ENCODE measurements around the gene RBL2. TPM values are rescaled to one million over a fixed set of nuclear protein-coding genes. Genes with fewer than 3 reads are reported as not detected.
"Not testable (repeated sequence)": the region's sequence is repeated elsewhere in the genome, so short reads cannot be mapped to it uniquely, and the experiment has no call there.

The RBL2 gene
- polyA plus RNA-seq, 1 donor (not counting 4 experiments of a cell fraction or from before 2014, with no cell fraction given), result 44.6 TPM

DNA sequence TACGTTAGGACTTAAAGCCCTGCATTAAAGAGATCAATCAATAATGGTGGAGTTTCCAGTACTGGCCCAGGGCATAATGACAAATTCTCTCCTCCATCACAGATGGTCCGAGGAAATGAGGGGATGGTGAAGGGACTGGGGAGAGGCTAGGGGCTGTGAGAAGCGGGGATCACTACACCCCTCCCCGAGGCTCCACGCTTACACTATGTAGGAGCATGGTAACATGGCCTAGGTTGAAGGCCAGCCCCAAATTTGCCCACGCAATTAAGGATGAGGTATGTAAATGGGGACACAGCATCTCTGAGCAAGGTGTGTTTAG, 76.8 kb downstream of the RBL2 start:
- Histone ChIP-seq H3K4me3 (ENCODE audit: control insufficient read depth in 2 of 3, extremely low read depth in 1 of 3, insufficient read depth in 2 of 3, low read depth in 1 of 3, low read length in 3 of 3) (no peak overlapping the region), H3K4me2 (ENCODE audit: control insufficient read depth, extremely low read depth, insufficient read depth, low read depth, low read length) (no peak overlapping the region), H3K27me3 (ENCODE audit: control insufficient read depth, extremely low read depth, insufficient read depth, low read length) (no peaks in the 10 kb centered on the region), H3K4me1 (ENCODE audit: control insufficient read depth, extremely low read depth, insufficient read depth, low read length) (no peaks in the 10 kb centered on the region), H2AFZ (ENCODE audit: control insufficient read depth, low read length) (no peak overlapping the region), H3K36me3 (ENCODE audit: control insufficient read depth in 2 of 2, extremely low read depth in 1 of 2, insufficient read depth in 2 of 2, low read length in 2 of 2) (no peaks in the 10 kb centered on the region), H3K9me1 (ENCODE audit: control insufficient read depth, extremely low read depth, insufficient read depth, low read length) (no peaks in the 10 kb centered on the region), H3K79me2 (ENCODE audit: control insufficient read depth, insufficient read depth, low read length) (no peaks in the 10 kb centered on the region), H3K27ac (ENCODE audit: control insufficient read depth, insufficient read depth, low read length) (no peak overlapping the region), H3K9ac (ENCODE audit: control insufficient read depth, extremely low read depth, insufficient read depth, low read length) (no peak overlapping the region), H3K9me3 (ENCODE audit: control insufficient read depth, low read depth, low read length) (no peaks in the 10 kb centered on the region), H4K20me1 (ENCODE audit: control insufficient read depth, extremely low read depth, insufficient read depth, low read length) (no peaks in the 10 kb centered on the region)
- FAIRE-seq (no peak), DNase-seq (ENCODE audit: low read depth, low spot score) (no peak)
- TF ChIP-seq, protein P1, sequence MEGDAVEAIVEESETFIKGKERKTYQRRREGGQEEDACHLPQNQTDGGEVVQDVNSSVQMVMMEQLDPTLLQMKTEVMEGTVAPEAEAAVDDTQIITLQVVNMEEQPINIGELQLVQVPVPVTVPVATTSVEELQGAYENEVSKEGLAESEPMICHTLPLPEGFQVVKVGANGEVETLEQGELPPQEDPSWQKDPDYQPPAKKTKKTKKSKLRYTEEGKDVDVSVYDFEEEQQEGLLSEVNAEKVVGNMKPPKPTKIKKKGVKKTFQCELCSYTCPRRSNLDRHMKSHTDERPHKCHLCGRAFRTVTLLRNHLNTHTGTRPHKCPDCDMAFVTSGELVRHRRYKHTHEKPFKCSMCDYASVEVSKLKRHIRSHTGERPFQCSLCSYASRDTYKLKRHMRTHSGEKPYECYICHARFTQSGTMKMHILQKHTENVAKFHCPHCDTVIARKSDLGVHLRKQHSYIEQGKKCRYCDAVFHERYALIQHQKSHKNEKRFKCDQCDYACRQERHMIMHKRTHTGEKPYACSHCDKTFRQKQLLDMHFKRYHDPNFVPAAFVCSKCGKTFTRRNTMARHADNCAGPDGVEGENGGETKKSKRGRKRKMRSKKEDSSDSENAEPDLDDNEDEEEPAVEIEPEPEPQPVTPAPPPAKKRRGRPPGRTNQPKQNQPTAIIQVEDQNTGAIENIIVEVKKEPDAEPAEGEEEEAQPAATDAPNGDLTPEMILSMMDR (optimal IDR thresholded peaks at IDR 0.05 in 1 of 3, IDR thresholded peaks at IDR 0.05 in 1 of 3, conservative IDR thresholded peaks at IDR 0.05 in 1 of 3; ENCODE audit: extremely low read depth in 1 of 3, insufficient read depth in 2 of 3, low read length in 3 of 3), result no peak
- TF ChIP-seq EZH2 (IDR thresholded peaks at IDR 0.05; ENCODE audit: low read length), result no peak
- dilution Hi-C loops (cut with MboI; ENCODE audit: extremely low pct_ligation_motif_present, low sequenced_read_pairs), result no loop called here

DNA sequence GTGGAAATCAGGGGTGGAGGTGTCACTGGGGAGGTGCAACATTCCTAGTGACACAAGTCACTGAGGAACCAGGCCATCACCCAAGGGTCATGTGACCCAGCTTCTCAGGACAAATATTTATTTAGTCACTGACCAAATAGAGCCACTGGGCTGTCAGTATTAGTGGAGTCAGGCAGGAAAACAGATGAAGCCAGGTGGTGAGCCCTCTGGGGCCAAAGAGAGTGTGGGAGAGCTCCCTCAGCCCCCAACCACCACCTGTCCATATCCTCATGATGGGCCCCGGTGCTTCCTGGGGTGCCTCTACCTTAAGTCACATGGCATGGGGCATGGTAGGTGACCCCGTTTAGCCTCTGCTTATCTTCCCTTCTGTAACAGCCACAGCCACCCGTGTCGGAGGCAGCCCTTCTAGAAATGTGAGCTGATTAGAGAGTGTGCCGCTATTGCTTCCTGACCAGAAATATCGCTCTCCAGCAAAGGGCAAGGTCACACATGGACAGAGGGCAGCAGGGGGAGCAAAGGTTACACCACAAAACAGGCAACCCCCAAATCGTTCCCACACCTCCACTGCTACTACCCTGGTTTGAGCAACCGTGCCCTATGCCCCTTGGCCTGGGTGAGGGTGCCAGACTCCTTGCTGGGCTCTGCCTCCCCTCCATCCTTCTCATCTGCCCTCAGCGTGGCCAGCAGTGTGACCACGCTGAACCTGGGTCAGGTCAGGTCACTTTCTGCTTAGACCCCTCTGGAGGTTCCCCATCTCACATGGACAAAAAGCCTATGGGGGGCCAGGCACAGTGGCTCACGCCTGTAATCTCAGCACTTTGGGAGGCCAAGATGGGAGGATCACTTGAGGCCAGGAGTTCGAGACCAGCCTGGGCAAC, 77.4 kb downstream of the RBL2 start:
- H3K4me3 ChIP-seq (ENCODE audit: control insufficient read depth in 2 of 3, extremely low read depth in 1 of 3, insufficient read depth in 2 of 3, low read depth in 1 of 3, low read length in 3 of 3), result no peak overlapping the region
- no peaks in the 10 kb centered on the region for H4K20me1 ChIP-seq (ENCODE audit: control insufficient read depth, extremely low read depth, insufficient read depth, low read length)
- no peaks in the 10 kb centered on the region for H3K36me3 ChIP-seq (ENCODE audit: control insufficient read depth in 2 of 2, extremely low read depth in 1 of 2, insufficient read depth in 2 of 2, low read length in 2 of 2)
- no peak overlapping the region for H3K9ac ChIP-seq (ENCODE audit: control insufficient read depth, extremely low read depth, insufficient read depth, low read length)
- FAIRE-seq (no peak), DNase-seq (ENCODE audit: low read depth, low spot score) (no peak)
- no peak overlapping the region for H2AFZ ChIP-seq (ENCODE audit: control insufficient read depth, low read length)
- dilution Hi-C loops (cut with MboI; ENCODE audit: extremely low pct_ligation_motif_present, low sequenced_read_pairs), result no loop called here
- no peak for TF ChIP-seq EZH2 (IDR thresholded peaks at IDR 0.05; ENCODE audit: low read length)
- TF ChIP-seq, protein P1 (optimal IDR thresholded peaks at IDR 0.05 in 1 of 3, IDR thresholded peaks at IDR 0.05 in 1 of 3, conservative IDR thresholded peaks at IDR 0.05 in 1 of 3; ENCODE audit: extremely low read depth in 1 of 3, insufficient read depth in 2 of 3, low read length in 3 of 3), result no peak
- H3K9me1 ChIP-seq (ENCODE audit: control insufficient read depth, extremely low read depth, insufficient read depth, low read length), result no peaks in the 10 kb centered on the region
- no peak overlapping the region for H3K4me2 ChIP-seq (ENCODE audit: control insufficient read depth, extremely low read depth, insufficient read depth, low read depth, low read length)
- no peak overlapping the region for H3K27ac ChIP-seq (ENCODE audit: control insufficient read depth, insufficient read depth, low read length)
- no peaks in the 10 kb centered on the region for H3K79me2 ChIP-seq (ENCODE audit: control insufficient read depth, insufficient read depth, low read length)
- H3K9me3 ChIP-seq (ENCODE audit: control insufficient read depth, low read depth, low read length), result no peaks in the 10 kb centered on the region
- H3K27me3 ChIP-seq (ENCODE audit: control insufficient read depth, extremely low read depth, insufficient read depth, low read length), result no peaks in the 10 kb centered on the region
- no peaks in the 10 kb centered on the region for H3K4me1 ChIP-seq (ENCODE audit: control insufficient read depth, extremely low read depth, insufficient read depth, low read length)

DNA sequence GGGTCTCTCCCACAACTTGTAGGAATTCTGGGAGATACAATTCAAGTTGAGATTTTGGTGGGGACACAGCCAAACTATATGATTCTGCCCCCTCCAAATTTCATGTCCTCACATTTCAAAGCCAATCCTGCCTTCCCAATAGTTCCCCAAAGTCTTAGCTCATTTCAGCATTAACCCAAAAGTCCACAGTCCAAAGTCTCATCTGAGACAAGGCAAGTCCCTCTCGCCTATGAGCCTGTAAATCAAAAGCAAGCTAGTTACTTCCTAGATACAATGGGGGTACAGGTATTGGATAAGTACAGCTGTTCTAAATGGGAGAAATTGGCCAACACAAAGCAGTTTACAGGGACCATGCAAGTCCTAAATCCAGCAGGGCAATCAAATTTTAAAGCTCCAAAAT, 78.5 kb downstream of the RBL2 start:
- H2AFZ ChIP-seq (ENCODE audit: control insufficient read depth, low read length); DNase-seq (ENCODE audit: low read depth, low spot score); H3K79me2 ChIP-seq (ENCODE audit: control insufficient read depth, insufficient read depth, low read length); H3K27me3 ChIP-seq (ENCODE audit: control insufficient read depth, extremely low read depth, insufficient read depth, low read length); H3K4me3 ChIP-seq (ENCODE audit: control insufficient read depth in 2 of 3, extremely low read depth in 1 of 3, insufficient read depth in 2 of 3, low read depth in 1 of 3, low read length in 3 of 3); dilution Hi-C loops (cut with MboI; ENCODE audit: extremely low pct_ligation_motif_present, low sequenced_read_pairs); H3K9ac ChIP-seq (ENCODE audit: control insufficient read depth, extremely low read depth, insufficient read depth, low read length); H3K36me3 ChIP-seq (ENCODE audit: control insufficient read depth in 2 of 2, extremely low read depth in 1 of 2, insufficient read depth in 2 of 2, low read length in 2 of 2); H4K20me1 ChIP-seq (ENCODE audit: control insufficient read depth, extremely low read depth, insufficient read depth, low read length); H3K9me1 ChIP-seq (ENCODE audit: control insufficient read depth, extremely low read depth, insufficient read depth, low read length); H3K4me1 ChIP-seq (ENCODE audit: control insufficient read depth, extremely low read depth, insufficient read depth, low read length); H3K9me3 ChIP-seq (ENCODE audit: control insufficient read depth, low read depth, low read length); FAIRE-seq; H3K27ac ChIP-seq (ENCODE audit: control insufficient read depth, insufficient read depth, low read length); H3K4me2 ChIP-seq (ENCODE audit: control insufficient read depth, extremely low read depth, insufficient read depth, low read depth, low read length): not testable (repeated sequence)
